Epithelial cell of esophagus (primary cell): ENCODE measurements around the gene PDCD11.

Source experiments
- DNase-seq: peaks from one replicate; pipeline ENCODE4 v3.0.0; 2010; ENCODE audit warnings: low read depth
- H3K4me3 ChIP-seq: 2 replicates; pipeline ENCODE4 v1.5.1; 2011; ENCODE audit warnings: mild to moderate bottlenecking, low read length, control low read depth
- TF ChIP-seq, protein P1 (sequence below): IDR thresholded peaks from 2 replicates; pipeline ENCODE4 v1.5.1; 2011; ENCODE audit warnings: low read depth, mild to moderate bottlenecking, low read length, control low read depth, inconsistent platforms; ENCODE audit not compliant: insufficient read depth; ENCODE audit errors: missing control alignments

Gene PDCD11

DNA sequence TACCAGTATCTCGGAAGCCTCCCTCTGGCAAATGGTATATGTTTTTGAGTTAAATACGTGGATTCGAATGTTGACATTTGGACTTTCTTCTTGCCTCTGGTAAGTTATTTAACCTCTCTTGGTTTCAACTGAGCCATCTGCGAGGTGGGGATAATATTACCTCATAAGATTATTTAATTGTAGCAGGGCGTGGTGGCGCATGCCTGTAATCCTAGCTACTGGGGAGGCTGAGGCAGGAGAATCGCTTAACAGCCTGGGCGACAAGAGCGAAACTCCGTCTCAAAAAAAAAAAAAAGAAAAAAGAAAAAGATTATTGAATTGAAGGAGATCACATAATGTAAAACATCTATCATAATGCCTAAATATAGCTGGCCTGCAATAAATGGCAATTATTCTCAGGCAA, 29.0 kb upstream of the PDCD11 start:
- peak overlapping the region; percentile 59 for H3K4me3 ChIP-seq
- no peak for DNase-seq
- TF ChIP-seq, protein P1, sequence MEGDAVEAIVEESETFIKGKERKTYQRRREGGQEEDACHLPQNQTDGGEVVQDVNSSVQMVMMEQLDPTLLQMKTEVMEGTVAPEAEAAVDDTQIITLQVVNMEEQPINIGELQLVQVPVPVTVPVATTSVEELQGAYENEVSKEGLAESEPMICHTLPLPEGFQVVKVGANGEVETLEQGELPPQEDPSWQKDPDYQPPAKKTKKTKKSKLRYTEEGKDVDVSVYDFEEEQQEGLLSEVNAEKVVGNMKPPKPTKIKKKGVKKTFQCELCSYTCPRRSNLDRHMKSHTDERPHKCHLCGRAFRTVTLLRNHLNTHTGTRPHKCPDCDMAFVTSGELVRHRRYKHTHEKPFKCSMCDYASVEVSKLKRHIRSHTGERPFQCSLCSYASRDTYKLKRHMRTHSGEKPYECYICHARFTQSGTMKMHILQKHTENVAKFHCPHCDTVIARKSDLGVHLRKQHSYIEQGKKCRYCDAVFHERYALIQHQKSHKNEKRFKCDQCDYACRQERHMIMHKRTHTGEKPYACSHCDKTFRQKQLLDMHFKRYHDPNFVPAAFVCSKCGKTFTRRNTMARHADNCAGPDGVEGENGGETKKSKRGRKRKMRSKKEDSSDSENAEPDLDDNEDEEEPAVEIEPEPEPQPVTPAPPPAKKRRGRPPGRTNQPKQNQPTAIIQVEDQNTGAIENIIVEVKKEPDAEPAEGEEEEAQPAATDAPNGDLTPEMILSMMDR = no peak

DNA sequence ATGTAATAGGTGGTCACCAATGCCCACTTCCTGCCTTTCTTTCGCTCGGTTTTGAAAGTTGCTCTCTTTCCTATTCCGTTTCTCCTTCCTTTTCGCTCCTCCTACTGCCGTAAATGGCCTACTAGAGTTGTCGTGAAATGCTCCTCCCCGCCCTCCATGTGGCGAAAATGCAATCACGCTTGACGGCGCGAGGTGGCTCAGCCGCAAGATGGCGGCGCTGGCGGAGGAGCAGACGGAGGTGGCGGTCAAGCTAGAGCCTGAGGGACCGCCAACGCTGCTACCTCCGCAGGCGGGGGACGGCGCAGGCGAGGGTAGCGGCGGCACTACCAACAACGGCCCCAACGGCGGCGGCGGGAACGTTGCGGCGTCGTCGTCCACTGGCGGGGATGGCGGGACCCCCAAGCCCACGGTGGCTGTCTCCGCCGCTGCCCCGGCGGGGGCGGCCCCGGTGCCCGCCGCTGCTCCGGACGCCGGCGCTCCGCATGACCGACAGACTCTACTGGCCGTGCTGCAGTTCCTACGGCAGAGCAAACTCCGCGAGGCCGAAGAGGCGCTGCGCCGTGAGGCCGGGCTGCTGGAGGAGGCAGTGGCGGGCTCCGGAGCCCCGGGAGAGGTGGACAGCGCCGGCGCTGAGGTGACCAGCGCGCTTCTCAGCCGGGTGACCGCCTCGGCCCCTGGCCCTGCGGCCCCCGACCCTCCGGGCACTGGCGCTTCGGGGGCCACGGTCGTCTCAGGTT, 28.5 kb upstream of the PDCD11 start, which contains the start of gene TAF5:
TSS of gene TAF5 (plus strand) at position 195 of the 737 bp plus-strand sequence. CDS start at position 209, 14 bp downstream.
- peak; percentile 97 for DNase-seq
- TF ChIP-seq, protein P1 = no peak
- H3K4me3 ChIP-seq = peak within 1 kb of the TSS; percentile 59

DNA sequence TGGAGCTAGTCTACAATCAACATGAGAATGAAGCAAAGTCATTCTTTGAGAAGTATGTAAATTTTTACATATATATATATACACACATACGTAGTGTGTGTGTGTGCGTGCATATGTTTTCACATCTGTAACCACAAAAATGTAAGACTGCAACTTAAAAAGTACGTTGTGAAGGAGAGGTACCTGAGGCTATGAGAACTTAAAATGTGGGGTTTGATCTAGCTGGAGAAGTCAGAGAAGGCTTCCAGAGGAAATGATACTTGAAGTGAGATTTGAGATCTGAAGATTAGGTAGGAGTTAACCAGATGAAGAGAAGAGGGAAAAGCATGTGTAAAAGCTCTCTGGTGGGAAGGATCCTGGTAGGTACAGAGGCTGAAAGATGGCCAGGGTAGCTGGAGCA, 22.9 kb upstream of the PDCD11 start:
- no peak for DNase-seq
- no peak overlapping the region for H3K4me3 ChIP-seq
- TF ChIP-seq, protein P1 = no peak

DNA sequence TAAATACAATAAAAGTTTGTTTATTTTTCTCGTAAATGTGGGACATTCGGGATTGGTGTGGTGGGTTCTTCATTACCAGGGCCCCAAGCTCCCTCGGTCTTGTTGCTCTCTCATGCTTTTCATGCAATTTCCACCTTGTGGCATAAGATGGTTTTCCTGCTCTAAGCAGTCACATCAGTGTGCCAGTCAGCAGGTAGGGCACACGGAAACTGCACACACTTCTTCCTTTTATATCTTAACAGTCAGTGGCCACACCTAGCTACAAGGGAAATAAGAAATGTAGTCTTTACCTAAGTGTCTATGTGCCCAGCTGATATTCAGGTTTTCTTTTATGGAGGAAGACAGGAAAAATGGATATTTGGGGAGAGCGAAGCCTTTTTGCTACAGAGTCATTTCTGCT, 22.2 kb upstream of the PDCD11 start:
- TF ChIP-seq, protein P1 = no peak
- DNase-seq = no peak

DNA sequence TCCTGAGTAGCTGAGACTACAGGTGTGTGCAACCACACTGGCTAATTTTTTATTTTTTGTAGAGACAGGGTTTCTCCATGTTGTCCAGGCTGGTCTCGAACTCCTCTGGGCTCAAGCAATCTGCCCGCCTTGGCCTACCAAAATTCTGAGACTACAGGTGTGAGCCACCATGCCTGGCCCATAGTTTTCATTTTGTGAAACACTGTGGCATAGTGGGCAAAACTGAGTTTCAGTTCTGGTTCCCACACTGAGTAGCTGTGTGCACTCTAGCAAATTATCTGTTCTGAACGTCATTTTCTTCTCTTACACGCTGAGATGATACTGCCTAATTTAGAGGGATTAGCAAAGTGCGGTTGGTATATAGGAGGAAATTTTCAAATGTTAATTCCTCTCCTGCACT, 13.7 kb upstream of the PDCD11 start:
- H3K4me3 ChIP-seq = no peak overlapping the region
- TF ChIP-seq, protein P1 = no peak
- no peak for DNase-seq

More for the DNA sequence above, 22.2 kb upstream of the PDCD11 start:
- H3K4me3 ChIP-seq = no peak overlapping the region

DNA sequence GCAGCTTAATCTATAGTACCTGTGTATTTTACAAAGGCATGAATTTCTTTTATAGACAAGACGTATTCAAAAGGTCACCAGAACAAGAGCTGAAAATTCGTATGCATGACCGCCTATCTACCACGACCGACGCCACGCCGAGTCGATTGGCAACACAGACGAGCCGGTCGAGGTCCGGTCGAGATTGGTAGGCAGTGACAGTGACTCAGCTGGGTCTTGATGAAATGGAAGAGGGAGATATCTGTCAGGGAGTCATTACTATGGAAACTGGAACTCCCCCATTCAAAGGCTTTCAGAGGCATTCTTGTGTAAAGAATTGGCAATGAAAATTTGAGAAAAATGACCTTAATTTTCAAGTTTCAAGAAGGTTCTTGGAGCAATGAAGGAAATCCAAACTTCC, 2.2 kb upstream of the PDCD11 start:
- H3K4me3 ChIP-seq = no peak overlapping the region
- DNase-seq = no peak
- TF ChIP-seq, protein P1 = no peak

DNA sequence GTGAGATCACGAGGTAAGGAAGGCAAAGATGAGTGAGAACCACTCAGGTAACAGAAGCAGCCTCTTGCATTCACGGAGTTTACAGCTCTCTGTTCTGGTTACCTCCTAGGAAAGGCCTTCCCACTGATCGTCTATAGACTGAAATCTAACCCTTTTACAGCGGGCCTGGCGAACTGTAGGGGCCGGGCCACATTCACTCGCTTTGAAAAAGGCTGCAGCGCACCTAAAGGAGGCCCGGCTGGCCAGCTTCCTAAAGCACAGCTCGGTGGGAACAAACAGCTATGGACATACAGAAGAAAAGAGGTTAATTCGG, 716 bp upstream of the PDCD11 start:
- TF ChIP-seq, protein P1 = no peak
- H3K4me3 ChIP-seq = peak overlapping the region; percentile 99
- DNase-seq = peak; percentile 11
